IPS-18c (cell line): Measurements from ENCODE around the gene CATSPERD.
A peak's percentile ranks its signal among the peaks of the same experiment; 100 is the strongest.

Experiments used
- H3K4me3 ChIP-seq: 2 replicates; pipeline ENCODE4 v1.7.0; 2013; ENCODE audit warnings: low read depth, mild to moderate bottlenecking, low read length, moderate library complexity; ENCODE audit not compliant: insufficient read depth
- H3K9me3 ChIP-seq: one replicate; pipeline ENCODE4 v1.6.1; 2013; ENCODE audit warnings: mild to moderate bottlenecking, low read length, moderate library complexity; ENCODE audit not compliant: control insufficient read depth, insufficient read depth

The CATSPERD gene

DNA sequence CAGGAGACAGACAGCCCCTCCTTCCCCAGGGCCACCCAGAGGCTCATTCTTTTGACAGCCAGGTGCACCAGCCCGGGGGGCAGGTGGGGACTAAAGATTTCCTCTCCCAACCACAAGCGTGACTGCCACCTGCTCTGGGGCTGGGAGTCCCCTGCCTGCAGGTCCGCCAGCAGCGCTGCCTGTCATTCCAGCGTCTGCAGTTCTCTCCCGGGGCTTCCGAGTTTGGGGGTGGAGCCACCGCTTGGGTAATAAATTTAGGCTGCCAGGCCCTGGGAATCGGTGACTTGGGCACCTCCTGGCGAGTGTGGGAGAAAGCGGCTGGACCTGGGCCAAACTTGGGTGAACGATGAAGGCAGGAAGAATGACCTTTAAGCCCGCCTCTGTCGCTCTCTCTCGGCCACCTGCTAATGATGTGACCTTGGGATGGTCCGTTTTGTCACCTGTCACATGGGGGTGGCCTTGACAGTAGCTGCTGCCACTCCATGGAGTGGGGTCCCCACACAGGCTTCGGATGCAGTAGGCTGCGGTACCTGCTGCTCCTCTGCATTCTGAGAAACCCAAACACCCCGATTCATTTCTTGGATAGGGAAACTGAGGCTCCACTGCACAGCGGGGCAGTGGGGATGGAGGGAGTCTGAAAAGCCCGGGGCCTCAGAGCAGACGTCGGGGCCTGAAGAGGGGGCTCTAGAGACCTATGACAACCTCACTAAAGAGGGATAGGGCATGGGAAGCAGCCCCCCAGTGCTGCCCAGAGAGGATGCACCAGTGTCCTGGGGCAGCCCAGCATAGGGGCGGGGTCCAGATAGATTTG, 106.3 kb downstream of the CATSPERD start:
- peaks cover 2% of the 10 kb centered on the region for H3K9me3 ChIP-seq

DNA sequence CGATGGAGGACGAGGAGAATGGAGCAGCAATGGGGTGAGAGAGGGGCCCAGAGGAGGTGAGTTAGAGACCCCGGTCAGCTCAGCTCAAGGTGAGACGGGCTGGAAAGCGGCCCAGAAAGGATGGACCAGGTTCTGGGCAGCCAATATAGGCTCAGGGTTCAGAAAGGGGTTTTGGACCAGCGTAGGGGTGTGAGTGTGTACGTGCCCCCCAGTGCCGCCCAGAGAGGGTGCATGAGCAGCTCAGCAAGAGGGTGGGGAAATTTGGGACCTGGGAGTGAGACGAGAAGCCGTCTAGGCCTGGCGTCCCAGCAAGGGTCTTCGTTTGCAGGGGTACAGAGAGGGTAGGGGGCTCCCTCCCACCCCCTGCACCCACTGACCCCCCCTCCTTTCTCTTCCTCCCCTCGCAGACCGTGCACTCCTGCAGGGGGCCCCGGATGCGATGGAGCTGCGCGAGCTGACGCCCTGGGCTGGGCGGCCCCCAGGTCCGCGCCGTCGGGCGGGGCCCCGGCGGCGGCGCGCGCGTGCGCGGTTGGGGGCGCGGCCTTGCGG, 107.0 kb downstream of the CATSPERD start:
- H3K4me3 ChIP-seq = peak overlapping the region; percentile 38; the same call in 1 of the 2 replicates
- H3K9me3 ChIP-seq = peaks cover 2% of the 10 kb centered on the region

More for the DNA sequence above, 106.3 kb downstream of the CATSPERD start:
- H3K4me3 ChIP-seq = no peak overlapping the region; the same call in 1 of the 2 replicates

DNA sequence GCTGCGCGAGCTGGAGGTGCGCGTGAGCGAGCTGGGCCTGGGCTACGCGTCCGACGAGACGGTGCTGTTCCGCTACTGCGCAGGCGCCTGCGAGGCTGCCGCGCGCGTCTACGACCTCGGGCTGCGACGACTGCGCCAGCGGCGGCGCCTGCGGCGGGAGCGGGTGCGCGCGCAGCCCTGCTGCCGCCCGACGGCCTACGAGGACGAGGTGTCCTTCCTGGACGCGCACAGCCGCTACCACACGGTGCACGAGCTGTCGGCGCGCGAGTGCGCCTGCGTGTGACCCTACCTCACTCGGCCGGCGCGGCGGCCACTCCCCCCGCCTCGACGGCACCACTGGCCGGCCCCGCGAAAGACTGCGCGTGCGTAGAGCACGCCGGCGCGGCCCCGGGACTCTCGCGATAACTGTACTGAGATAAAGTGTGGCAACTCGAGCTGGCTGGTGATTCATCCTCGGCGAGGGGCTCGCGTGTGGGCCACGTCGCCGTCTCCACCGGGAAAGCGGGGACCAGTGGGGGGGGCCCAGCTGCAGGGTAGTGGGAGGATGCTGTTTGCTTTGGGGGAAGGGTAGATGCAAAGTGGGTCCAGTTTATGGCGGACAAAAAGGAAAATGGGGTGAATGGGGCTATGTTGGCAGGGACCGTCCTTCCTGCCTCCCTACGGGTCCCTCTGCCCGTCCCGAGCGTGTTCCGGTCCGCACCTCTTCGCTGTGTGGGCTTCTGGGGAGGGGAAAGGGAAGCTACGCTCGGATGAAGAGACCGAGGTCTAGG, 107.6 kb downstream of the CATSPERD start:
- peak overlapping the region; percentile 89 for H3K4me3 ChIP-seq
- H3K9me3 ChIP-seq = peaks cover 2% of the 10 kb centered on the region
